Right renal pelvis (tissue), 4 donors: Measurements from ENCODE around the gene ARPC2. TPM values are rescaled to one million over a fixed set of nuclear protein-coding genes. Genes with fewer than 3 reads are reported as not detected.

Source experiments
- polyA plus RNA-seq, 4 donors: library from polyadenylated mRNA; unstranded; fragments of 120-200 nt; gene quantifications; one replicate each; pipeline ENCODE4 v1.2.1, GENCODE V29; 2013; ENCODE audit not compliant: insufficient read length in 4 of 4

Gene ARPC2
- polyA plus RNA-seq, 4 donors = 246 to 268 (median 258) TPM

Other genes with a start within 250 kb of the ARPC2 start
- gene TNS1, start 214.2 kb upstream of the ARPC2 start, polyA plus RNA-seq = 10 to 100 TPM; 56.1 to 65.8 (median 61.6) TPM
- under 1 TPM in 3 of 4 donors, not detected in 1; 0.08 to 0.59 (median 0.18) TPM for gene RUFY4, start 147.9 kb upstream of the ARPC2 start, polyA plus RNA-seq
- gene CXCR2, start 91.2 kb upstream of the ARPC2 start, polyA plus RNA-seq = under 1 TPM; 0.19 to 0.44 (median 0.33) TPM
- gene CXCR1, start 50.2 kb upstream of the ARPC2 start, polyA plus RNA-seq = under 1 TPM in 1 of 4 donors, not detected in 3; 0.08 TPM
- gene GPBAR1, start 43.8 kb downstream of the ARPC2 start, polyA plus RNA-seq = 1 to 10 TPM; 2.1 to 2.4 (median 2.3) TPM
- gene AAMP, start 52.9 kb downstream of the ARPC2 start, polyA plus RNA-seq = 100 to 1,000 TPM; 113 to 145 (median 117) TPM
- 100 to 1,000 TPM; 103 to 132 (median 111) TPM for gene PNKD, start 53.3 kb downstream of the ARPC2 start, polyA plus RNA-seq
- 100 to 1,000 TPM in 2 of 4 donors, 10 to 100 TPM in 2; 90.9 to 107 (median 99.8) TPM for gene TMBIM1, start 75.3 kb downstream of the ARPC2 start, polyA plus RNA-seq
- gene CATIP, start 139.7 kb downstream of the ARPC2 start, polyA plus RNA-seq = 1 to 10 TPM; 4.3 to 6.2 (median 5.3) TPM
- gene SLC11A1, start 165.1 kb downstream of the ARPC2 start, polyA plus RNA-seq = 1 to 10 TPM in 1 of 4 donors, under 1 TPM in 3; 0.57 to 1.1 (median 0.69) TPM
- gene CTDSP1, start 182.7 kb downstream of the ARPC2 start, polyA plus RNA-seq = 100 to 1,000 TPM; 139 to 174 (median 150) TPM
- gene VIL1, start 201.9 kb downstream of the ARPC2 start, polyA plus RNA-seq = 10 to 100 TPM; 20.0 to 26.1 (median 23.4) TPM